Neural cell (in vitro differentiated cells): Measurements from ENCODE around the gene DUOXA1. TPM values are rescaled to one million over a fixed set of nuclear protein-coding genes. Genes with fewer than 3 reads are reported as not detected.

Experiments
- H2AFZ ChIP-seq: fragments of 200-600, 300-800 bp; sonication (generic), shearing (Covaris generic); 2 replicates; pipeline ENCODE4 v1.6.0; 2014; ENCODE audit warnings: low read depth, mild to moderate bottlenecking, antibody characterized with exemption, low read length, moderate library complexity
- H3F3A ChIP-seq: fragments of 200-600 bp; shearing (Covaris generic); 2 replicates; pipeline ENCODE4 v1.6.1; 2016; ENCODE audit warnings: mild to moderate bottlenecking, moderate library complexity, mixed read lengths, antibody characterized with exemption, low read length; ENCODE audit not compliant: insufficient read depth, poor library complexity, severe bottlenecking
- H3K27ac ChIP-seq: fragments of 200-600, 300-800 bp; sonication (generic), shearing (Covaris generic); 2 replicates; pipeline ENCODE4 v1.5.1; 2014; ENCODE audit warnings: mild to moderate bottlenecking, low read length, moderate library complexity
- H3K27me3 ChIP-seq: fragments of 300-800, 200-600 bp; sonication (generic), shearing (Covaris generic); 2 replicates; pipeline ENCODE4 v1.6.0; 2014; ENCODE audit warnings: mild to moderate bottlenecking, low read depth, low read length, moderate library complexity; ENCODE audit not compliant: insufficient read depth
- H3K36me3 ChIP-seq: fragments of 300-800, 200-600 bp; sonication (generic), shearing (Covaris generic); 2 replicates; pipeline ENCODE4 v1.5.1; 2014; ENCODE audit warnings: mild to moderate bottlenecking, antibody characterized with exemption, low read length, moderate library complexity; ENCODE audit not compliant: insufficient read depth
- H3K4me2 ChIP-seq: fragments of 300-800, 200-600 bp; sonication (generic), shearing (Covaris generic); 2 replicates; pipeline ENCODE4 v1.6.0; 2014; ENCODE audit warnings: mild to moderate bottlenecking, low read length
- H3K4me3 ChIP-seq: fragments of 300-800, 200-600 bp; sonication (generic), shearing (Covaris generic); 2 replicates; pipeline ENCODE4 v1.5.1; 2014; ENCODE audit warnings: mild to moderate bottlenecking, low read length, moderate library complexity
- H3K79me2 ChIP-seq: fragments of 200-600 bp; shearing (Covaris generic); replicated peaks from 2 replicates; pipeline ENCODE4 v1.6.0; 2014; ENCODE audit warnings: mild to moderate bottlenecking, low read length, moderate library complexity; ENCODE audit not compliant: insufficient read depth
- H3K9ac ChIP-seq: fragments of 300-800, 200-600 bp; sonication (generic), shearing (Covaris generic); 2 replicates; pipeline ENCODE4 v1.6.1; 2016; ENCODE audit warnings: mild to moderate bottlenecking, low read length, mixed read lengths
- H3K9me2 ChIP-seq: fragments of 200-600 bp; shearing (Covaris generic); 2 replicates; pipeline ENCODE4 v1.6.1; 2016; ENCODE audit warnings: mild to moderate bottlenecking, low read length, mixed read lengths; ENCODE audit not compliant: insufficient read depth
- H3K9me3 ChIP-seq: fragments of 200-600, 300-800 bp; sonication (generic), shearing (Covaris generic); 2 replicates; pipeline ENCODE4 v1.6.1; 2016; ENCODE audit warnings: mild to moderate bottlenecking, mixed run types, low read length, moderate library complexity, mixed read lengths
- H4K20me1 ChIP-seq: fragments of 200-600 bp; shearing (Covaris generic); 2 replicates; pipeline ENCODE4 v1.6.1; 2016; ENCODE audit warnings: mild to moderate bottlenecking, mixed run types; ENCODE audit not compliant: insufficient read depth
- CTCF ChIP-seq: fragments of 450-650 bp; IDR thresholded peaks from 2 replicates; pipeline ENCODE4 v1.5.1; 2014; ENCODE audit warnings: antibody characterized with exemption, mild to moderate bottlenecking, moderate library complexity; ENCODE audit not compliant: poor library complexity, severe bottlenecking
- EP300 ChIP-seq: fragments of 450-650 bp; conservative IDR thresholded peaks from 2 replicates; pipeline ENCODE4 v1.6.1; 2014; ENCODE audit warnings: antibody characterized with exemption, mild to moderate bottlenecking, moderate library complexity; ENCODE audit not compliant: poor library complexity, severe bottlenecking
- EZH2 ChIP-seq: fragments of 200-600, 300-800 bp; shearing (Covaris generic), sonication (generic); IDR thresholded peaks from 2 replicates; pipeline ENCODE4 v1.6.1; 2014; ENCODE audit warnings: antibody characterized with exemption, low read length, borderline replicate concordance, mild to moderate bottlenecking; ENCODE audit not compliant: insufficient read depth, poor library complexity, severe bottlenecking
- MXI1 ChIP-seq: fragments of 450-650 bp; conservative IDR thresholded peaks from 2 replicates; pipeline ENCODE4 v1.6.1; 2014; ENCODE audit warnings: antibody characterized with exemption, mild to moderate bottlenecking; ENCODE audit not compliant: poor library complexity, severe bottlenecking
- POLR2AphosphoS5 ChIP-seq: IDR thresholded peaks from 2 replicates; pipeline ENCODE4 v1.6.1; 2012
- RAD21 ChIP-seq: fragments of 450-650 bp; conservative IDR thresholded peaks from 2 replicates; pipeline ENCODE4 v1.6.1; 2014; ENCODE audit warnings: antibody characterized with exemption, mild to moderate bottlenecking, moderate library complexity
- SMC3 ChIP-seq: fragments of 450-650 bp; conservative IDR thresholded peaks from 2 replicates; pipeline ENCODE4 v1.6.1; 2014; ENCODE audit warnings: antibody characterized with exemption, mild to moderate bottlenecking, moderate library complexity; ENCODE audit not compliant: poor library complexity
- TAF1 ChIP-seq: IDR thresholded peaks from 2 replicates; pipeline ENCODE4 v1.6.1; 2012; ENCODE audit warnings: low read depth
- polyA plus RNA-seq: library from polyadenylated mRNA; depleted of rRNA; stranded (reverse); fragments of >200 nt; gene quantifications from 2 replicates; pipeline ENCODE4 v1.2.3, GENCODE V29; 2014
- TF ChIP-seq, protein P1 (sequence below): IDR thresholded peaks from 2 replicates; pipeline ENCODE4 v1.6.1; 2012; ENCODE audit warnings: borderline replicate concordance

The DUOXA1 gene
- polyA plus RNA-seq, 1 donor from 2014 or later: not detected

- no peaks in the 10 kb centered on the region for H3K79me2 ChIP-seq
- no peaks in the 10 kb centered on the region for H4K20me1 ChIP-seq
- no peaks in the 10 kb centered on the region for H3K9me2 ChIP-seq
- H3F3A ChIP-seq: no peaks in the 10 kb centered on the region
- H3K27ac ChIP-seq: no peak overlapping the region
- H3K27me3 ChIP-seq: no peaks in the 10 kb centered on the region
- H3K4me3 ChIP-seq: no peak overlapping the region
- TF ChIP-seq SMC3: no peak
- TF ChIP-seq, protein P1, sequence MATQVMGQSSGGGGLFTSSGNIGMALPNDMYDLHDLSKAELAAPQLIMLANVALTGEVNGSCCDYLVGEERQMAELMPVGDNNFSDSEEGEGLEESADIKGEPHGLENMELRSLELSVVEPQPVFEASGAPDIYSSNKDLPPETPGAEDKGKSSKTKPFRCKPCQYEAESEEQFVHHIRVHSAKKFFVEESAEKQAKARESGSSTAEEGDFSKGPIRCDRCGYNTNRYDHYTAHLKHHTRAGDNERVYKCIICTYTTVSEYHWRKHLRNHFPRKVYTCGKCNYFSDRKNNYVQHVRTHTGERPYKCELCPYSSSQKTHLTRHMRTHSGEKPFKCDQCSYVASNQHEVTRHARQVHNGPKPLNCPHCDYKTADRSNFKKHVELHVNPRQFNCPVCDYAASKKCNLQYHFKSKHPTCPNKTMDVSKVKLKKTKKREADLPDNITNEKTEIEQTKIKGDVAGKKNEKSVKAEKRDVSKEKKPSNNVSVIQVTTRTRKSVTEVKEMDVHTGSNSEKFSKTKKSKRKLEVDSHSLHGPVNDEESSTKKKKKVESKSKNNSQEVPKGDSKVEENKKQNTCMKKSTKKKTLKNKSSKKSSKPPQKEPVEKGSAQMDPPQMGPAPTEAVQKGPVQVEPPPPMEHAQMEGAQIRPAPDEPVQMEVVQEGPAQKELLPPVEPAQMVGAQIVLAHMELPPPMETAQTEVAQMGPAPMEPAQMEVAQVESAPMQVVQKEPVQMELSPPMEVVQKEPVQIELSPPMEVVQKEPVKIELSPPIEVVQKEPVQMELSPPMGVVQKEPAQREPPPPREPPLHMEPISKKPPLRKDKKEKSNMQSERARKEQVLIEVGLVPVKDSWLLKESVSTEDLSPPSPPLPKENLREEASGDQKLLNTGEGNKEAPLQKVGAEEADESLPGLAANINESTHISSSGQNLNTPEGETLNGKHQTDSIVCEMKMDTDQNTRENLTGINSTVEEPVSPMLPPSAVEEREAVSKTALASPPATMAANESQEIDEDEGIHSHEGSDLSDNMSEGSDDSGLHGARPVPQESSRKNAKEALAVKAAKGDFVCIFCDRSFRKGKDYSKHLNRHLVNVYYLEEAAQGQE: no peak
- no peak for TF ChIP-seq TAF1
- TF ChIP-seq EZH2: no peak
- TF ChIP-seq EP300: no peak
- no peak for TF ChIP-seq RAD21
- no peak for TF ChIP-seq CTCF
- no peak for TF ChIP-seq POLR2AphosphoS5
- no peak for TF ChIP-seq MXI1
- no peak overlapping the region for H3K4me2 ChIP-seq
- H3K36me3 ChIP-seq: no peaks in the 10 kb centered on the region
- no peak overlapping the region for H2AFZ ChIP-seq
- H3K9ac ChIP-seq: no peak overlapping the region
- H3K9me3 ChIP-seq: no peaks in the 10 kb centered on the region
Observed at GRCh38 chr15:45163508-45163856, 33.8 kb upstream of the DUOXA1 start.

DNA sequence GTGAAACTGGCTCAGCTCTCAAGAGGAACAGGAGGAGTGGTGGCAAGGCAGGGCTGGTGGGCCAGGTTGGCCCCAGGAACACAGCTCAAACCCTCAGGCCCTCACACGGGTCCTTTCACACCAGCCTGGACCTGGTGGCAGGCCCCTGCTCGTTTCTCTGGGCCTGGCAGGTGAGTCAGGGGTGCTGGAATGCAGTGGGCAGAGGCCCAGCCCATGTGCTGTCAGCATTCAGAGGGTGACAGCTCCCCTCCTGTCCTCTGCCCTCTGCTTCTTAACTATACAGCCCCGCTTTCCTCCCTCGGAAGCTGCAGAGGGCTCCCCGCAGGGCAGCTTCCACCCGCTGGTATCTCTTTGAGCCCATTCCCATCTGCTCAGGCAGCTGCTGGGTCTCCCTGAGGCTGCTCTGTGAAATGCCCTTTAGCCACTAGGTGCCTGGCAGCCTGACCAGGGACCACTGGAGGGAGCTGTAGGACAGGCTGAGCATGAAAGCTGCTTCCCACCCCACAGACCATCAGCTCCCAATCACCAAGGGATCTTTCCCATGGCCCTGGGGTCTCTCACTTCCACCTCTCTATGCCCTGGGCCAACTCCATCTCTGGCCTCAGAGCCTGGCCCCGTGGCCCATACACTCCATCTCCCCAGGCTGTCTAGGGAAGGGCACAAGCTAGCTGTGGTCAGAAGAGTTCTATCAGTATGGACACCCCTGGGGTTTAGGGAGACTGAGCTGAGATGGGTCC, 33.3 kb upstream of the DUOXA1 start:
- Histone ChIP-seq H3K4me2 (no peak overlapping the region), H3K9me3 (no peaks in the 10 kb centered on the region), H3K9me2 (no peaks in the 10 kb centered on the region), H3K4me3 (no peak overlapping the region), H4K20me1 (no peaks in the 10 kb centered on the region), H3K27ac (no peak overlapping the region), H3K36me3 (no peaks in the 10 kb centered on the region), H3K79me2 (no peaks in the 10 kb centered on the region), H3K9ac (no peak overlapping the region), H2AFZ (no peak overlapping the region), H3K27me3 (no peaks in the 10 kb centered on the region), H3F3A (no peaks in the 10 kb centered on the region)
- TF ChIP-seq MXI1: no peak
- TF ChIP-seq POLR2AphosphoS5: no peak
- no peak for TF ChIP-seq TAF1
- peak; percentile 69 for TF ChIP-seq SMC3
- no peak for TF ChIP-seq EZH2
- TF ChIP-seq EP300: no peak
- peak; percentile 75 for TF ChIP-seq RAD21
- TF ChIP-seq, protein P1: no peak
- TF ChIP-seq CTCF: peak; percentile 70
